Measurements from ENCODE around the gene AHI1.
A peak's percentile ranks its signal among the peaks of the same experiment; 100 is the strongest.
"Not testable (repeated sequence)": the region's sequence is repeated elsewhere in the genome, so short reads cannot be mapped to it uniquely, and the experiment has no call there.

AHI1 gene

GRCh38 chr6:135506270-135506997, 8.9 kb upstream of the AHI1 start:
- no peak for DNase-seq (ENCODE audit: extremely low read depth in 1 of 2, low read depth in 1 of 2)

GRCh38 chr6:135505648-135506047, 8.1 kb upstream of the AHI1 start:
- DNase-seq (ENCODE audit: extremely low read depth in 1 of 2, low read depth in 1 of 2): no peak

GRCh38 chr6:135505222-135505621, 7.7 kb upstream of the AHI1 start:
- no peak for DNase-seq (ENCODE audit: extremely low read depth in 1 of 2, low read depth in 1 of 2)

- no peak for DNase-seq (ENCODE audit: extremely low read depth in 1 of 2, low read depth in 1 of 2)
These were observed 7.2 kb upstream of the AHI1 start for GRCh38 chr6:135504734-135505133.

- no peak for DNase-seq (ENCODE audit: extremely low read depth in 1 of 2, low read depth in 1 of 2)
These were observed 6.3 kb upstream of the AHI1 start for GRCh38 chr6:135503703-135504475.

- DNase-seq (ENCODE audit: extremely low read depth in 1 of 2, low read depth in 1 of 2): no peak
These were observed 2.2 kb upstream of the AHI1 start for GRCh38 chr6:135499441-135500340.

GRCh38 chr6:135498185-135498841, 773 bp upstream of the AHI1 start:
- DNase-seq (ENCODE audit: extremely low read depth in 1 of 2, low read depth in 1 of 2): peak; percentile 41 to 65

GRCh38 chr6:135496800-135497411, 634 bp downstream of the AHI1 start:
- no peak for DNase-seq (ENCODE audit: extremely low read depth in 1 of 2, low read depth in 1 of 2)

GRCh38 chr6:135493218-135493961, 4.2 kb downstream of the AHI1 start:
- no peak for DNase-seq (ENCODE audit: extremely low read depth in 1 of 2, low read depth in 1 of 2)

GRCh38 chr6:135490381-135490780, 7.2 kb downstream of the AHI1 start:
- DNase-seq (ENCODE audit: extremely low read depth in 1 of 2, low read depth in 1 of 2): no peak

GRCh38 chr6:135488023-135488422, 9.5 kb downstream of the AHI1 start:
- DNase-seq (ENCODE audit: extremely low read depth in 1 of 2, low read depth in 1 of 2): no peak

GRCh38 chr6:135483903-135484302, 13.6 kb downstream of the AHI1 start:
- DNase-seq (ENCODE audit: extremely low read depth in 1 of 2, low read depth in 1 of 2): not testable (repeated sequence)

GRCh38 chr6:135481783-135482369, 15.7 kb downstream of the AHI1 start:
- no peak for DNase-seq (ENCODE audit: extremely low read depth in 1 of 2, low read depth in 1 of 2)

GRCh38 chr6:135479601-135480000, 17.9 kb downstream of the AHI1 start:
- no peak for DNase-seq (ENCODE audit: extremely low read depth in 1 of 2, low read depth in 1 of 2)

- no peak for DNase-seq (ENCODE audit: extremely low read depth in 1 of 2, low read depth in 1 of 2)
These were observed 18.9 kb downstream of the AHI1 start for GRCh38 chr6:135478626-135479025.

- no peak for DNase-seq (ENCODE audit: extremely low read depth in 1 of 2, low read depth in 1 of 2)
These were observed 22.2 kb downstream of the AHI1 start for GRCh38 chr6:135475292-135475886.

- no peak for DNase-seq (ENCODE audit: extremely low read depth in 1 of 2, low read depth in 1 of 2)
These were observed 23.2 kb downstream of the AHI1 start for GRCh38 chr6:135474362-135474761.

GRCh38 chr6:135465903-135466302, 31.6 kb downstream of the AHI1 start:
- DNase-seq (ENCODE audit: extremely low read depth in 1 of 2, low read depth in 1 of 2): no peak

- DNase-seq (ENCODE audit: extremely low read depth in 1 of 2, low read depth in 1 of 2): no peak
These were observed 32.2 kb downstream of the AHI1 start for GRCh38 chr6:135465307-135465706.

All from stimulated activated CD8-positive, alpha-beta memory T cell treated with anti-CD3 and anti-CD28 coated beads, Interleukin-7, amount 100 ng/mL, for 48 hours (primary cell).